GM12878 (cell line): ENCODE measurements around the gene PRKG1. TPM values are rescaled to one million over a fixed set of nuclear protein-coding genes. Genes with fewer than 3 reads are reported as not detected.

Experiments used
- ATAC-seq: fragments of 200-7000 bp; cut with Tn5 transposase; 3 replicates; pipeline ENCODE4 v1.9.1; 2020; ENCODE audit warnings: mild to moderate bottlenecking, moderate library complexity
- BruUV-seq: library from RNA; stranded (reverse); fragments of 400-500 nt; replicated peaks from 2 replicates; lab custom pipeline; 2021; lab: Mats Ljungman, UMichigan
- CTCF ChIA-PET: fragments of 300-600 bp; sonication (Branson Sonifier 250); formaldehyde crosslinking; extraction: SDS; loops from one replicate; lab custom pipeline; 2021; ENCODE audit warnings: inconsistent platforms; lab: Yijun Ruan, JAX
- POLR2A ChIA-PET: fragments of 350-600 bp; formaldehyde crosslinking; extraction: SDS; loops from one replicate; lab custom pipeline; 2021; ENCODE audit warnings: inconsistent platforms; lab: Charles Lee
- RAD21 ChIA-PET: fragments of 300-600 bp; sonication (Branson Sonifier 250); formaldehyde crosslinking; loops from one replicate; lab custom pipeline; 2023; ENCODE audit warnings: antibody characterized with exemption; ENCODE audit not compliant: unreplicated experiment; lab: Charles Lee
- SMC1A ChIA-PET: fragments of 300-600 bp; sonication (Branson Sonifier 250); formaldehyde crosslinking; loops from one replicate; lab custom pipeline; 2023; ENCODE audit not compliant: unreplicated experiment, uncharacterized antibody; lab: Charles Lee
- DNase-seq: peaks from one replicate; pipeline ENCODE4 v3.0.0-alpha.2; 2011; ENCODE audit warnings: low read depth, low spot score
- FAIRE-seq: peaks from 3 replicates; lab custom pipeline; 2011; peaks lifted over from hg19 to GRCh38; lab: Jason Lieb, UNC
- H2AFZ ChIP-seq: 2 replicates; pipeline ENCODE4 v1.6.0; 2011; ENCODE audit warnings: low read depth, low read length, control low read depth; ENCODE audit not compliant: control insufficient read depth
- H3K27ac ChIP-seq: 2 replicates; pipeline ENCODE4 v1.5.1; 2011; ENCODE audit warnings: control low read depth; ENCODE audit not compliant: control insufficient read depth, insufficient read depth
- H3K27me3 ChIP-seq, 2 experiments: replicated peaks in 1 of 2; 2 replicates each; pipeline versions ENCODE4 v1.6.0 to v1.6.1; 2011; ENCODE audit warnings: low read length in 1 of 2; ENCODE audit not compliant: control insufficient read depth in 2 of 2, insufficient read depth in 2 of 2
- H3K36me3 ChIP-seq, 2 experiments: 2 replicates each; pipeline ENCODE4 v1.5.1; 2011; ENCODE audit warnings: low read length in 1 of 2; ENCODE audit not compliant: control insufficient read depth in 2 of 2, insufficient read depth in 2 of 2
- H3K4me1 ChIP-seq: 2 replicates; pipeline ENCODE4 v1.6.1; 2011; ENCODE audit warnings: mild to moderate bottlenecking, low read length, moderate library complexity, mixed read lengths; ENCODE audit not compliant: control insufficient read depth, insufficient read depth
- H3K4me2 ChIP-seq: 2 replicates; pipeline ENCODE4 v1.6.0; 2011; ENCODE audit warnings: control low read depth; ENCODE audit not compliant: control insufficient read depth, insufficient read depth
- H3K4me3 ChIP-seq: fragments of 200-600 bp; sonication (generic); 2 replicates; pipeline ENCODE4 v1.5.1; 2016
- H3K79me2 ChIP-seq: 2 replicates; pipeline ENCODE4 v1.6.0; 2011; ENCODE audit warnings: low read length; ENCODE audit not compliant: control insufficient read depth, insufficient read depth
- H3K9ac ChIP-seq: 2 replicates; pipeline ENCODE4 v1.8.0; 2011; ENCODE audit warnings: low read length, control low read depth, mixed read lengths; ENCODE audit not compliant: control insufficient read depth, insufficient read depth
- H3K9me3 ChIP-seq: replicated peaks from 3 replicates; pipeline ENCODE4 v1.5.1; 2011; ENCODE audit warnings: mild to moderate bottlenecking, low read length; ENCODE audit not compliant: control insufficient read depth, insufficient read depth
- H4K20me1 ChIP-seq: 2 replicates; pipeline ENCODE4 v1.6.0; 2011; ENCODE audit not compliant: control insufficient read depth, insufficient read depth
- ASH2L ChIP-seq: fragments of 300-600, 200-600 bp; sonication (generic); IDR thresholded peaks from 2 replicates; pipeline ENCODE4 v1.6.1; 2017; ENCODE audit warnings: low read depth, mild to moderate bottlenecking, borderline replicate concordance
- CBX3 ChIP-seq: fragments of 200-600 bp; sonication (generic); IDR thresholded peaks from 2 replicates; pipeline ENCODE4 v1.6.1; 2016; ENCODE audit warnings: low read depth, borderline replicate concordance
- CBX5 ChIP-seq: sonication (generic); IDR thresholded peaks from 2 replicates; pipeline ENCODE4 v1.6.1; 2016; ENCODE audit warnings: low read depth, moderate library complexity, mild to moderate bottlenecking, inconsistent platforms
- CHD1 ChIP-seq: IDR thresholded peaks from 2 replicates; pipeline ENCODE4 v1.6.1; 2012; ENCODE audit warnings: low read depth, low read length, improper control_type of control experiment
- EP300 ChIP-seq, 2 experiments: fragments of 150-350 bp in 1 of 2; IDR thresholded peaks; 2 replicates each; pipeline ENCODE4 v1.6.1; 2011 to 2012; ENCODE audit warnings: low read depth in 2 of 2, low read length in 2 of 2, borderline replicate concordance in 1 of 2, improper control_type of control experiment in 1 of 2, inconsistent platforms in 1 of 2; ENCODE audit not compliant: control insufficient read depth in 1 of 2
- MEF2B ChIP-seq: fragments of 450-650 bp; IDR thresholded peaks from 2 replicates; pipeline ENCODE4 v1.6.1; 2018; ENCODE audit warnings: mild to moderate bottlenecking, moderate library complexity; ENCODE audit not compliant: partially characterized antibody, poor library complexity, severe bottlenecking
- MYC ChIP-seq: IDR thresholded peaks from 2 replicates; pipeline ENCODE4 v1.6.1; 2011; ENCODE audit warnings: mild to moderate bottlenecking, low read length, moderate library complexity, inconsistent platforms; ENCODE audit not compliant: insufficient read depth, insufficient replicate concordance, insufficient read length, severe bottlenecking
- NFXL1 ChIP-seq: fragments of 450-650 bp; IDR thresholded peaks from 2 replicates; pipeline ENCODE4 v1.6.1; 2017; ENCODE audit warnings: antibody characterized with exemption, mild to moderate bottlenecking, borderline replicate concordance
- PML ChIP-seq: IDR thresholded peaks from 2 replicates; pipeline ENCODE4 v1.6.1; 2012; ENCODE audit warnings: low read length, inconsistent platforms
- RUNX3 ChIP-seq: IDR thresholded peaks from 2 replicates; pipeline ENCODE4 v1.6.1; 2012; ENCODE audit warnings: low read length, inconsistent platforms
- SMC3 ChIP-seq: IDR thresholded peaks from 2 replicates; pipeline ENCODE4 v1.6.1; 2011; ENCODE audit warnings: low read length, improper control_type of control experiment, borderline replicate concordance
- USF1 ChIP-seq: IDR thresholded peaks from 2 replicates; pipeline ENCODE4 v1.6.1; 2011; ENCODE audit warnings: borderline replicate concordance, low read depth, mild to moderate bottlenecking, moderate library complexity, mixed read lengths, low read length; ENCODE audit not compliant: insufficient read depth; ENCODE audit errors: extremely low read length
- YBX1 ChIP-seq: fragments of 450-650 bp; IDR thresholded peaks from 2 replicates; pipeline ENCODE4 v1.6.1; 2016; ENCODE audit warnings: antibody characterized with exemption
- ZBED1 ChIP-seq: IDR thresholded peaks from 2 replicates; pipeline ENCODE4 v1.6.1; 2016; ENCODE audit warnings: borderline replicate concordance
- ZNF274 ChIP-seq: IDR thresholded peaks from one replicate; pipeline ENCODE4 v1.8.0; 2011; ENCODE audit not compliant: insufficient read length, insufficient read depth
- ZSCAN29 ChIP-seq: fragments of 450-650 bp; IDR thresholded peaks from 2 replicates; pipeline ENCODE4 v1.6.1; 2017; ENCODE audit warnings: mild to moderate bottlenecking, moderate library complexity
- WGBS: methylation state at CpG from one replicate; pipeline ENCODE4 v1.1.6; 2016; ENCODE audit warnings: low lambda C conversion rate; ENCODE audit not compliant: insufficient replicate concordance, insufficient coverage; ENCODE audit errors: missing lambda C conversion rate; 5-methylcytosine and 5-hydroxymethylcytosine counted together
- in situ Hi-C: fragments of 300-500 bp; cut with MboI; formaldehyde crosslinking; loops from 9 replicates; pipeline ENCODE4 v1.14.3; 2018; ENCODE audit warnings: mixed read lengths
- intact Hi-C: fragments of 100-400 bp; cut with micrococcal nuclease; formaldehyde crosslinking; loops from one replicate; pipeline ENCODE4 v1.14.2; 2022; ENCODE audit not compliant: unreplicated experiment
- polyA plus RNA-seq, 11 experiments: library from polyadenylated mRNA; depleted of rRNA in 4 of 11; unstranded in 6 of 11; stranded (reverse) in 5 of 11; fragments of >200 nt; fragmentation: Nextera tagmentation in 4 of 11; fragmentation: Illumina TruSeq in 1 of 11; extraction: Ambion mirVana in 4 of 11; extraction: Trizol in 1 of 11; gene quantifications; 1 replicate in 1 of 11; 2 replicates in 10 of 11; pipeline versions ENCODE4 v1.2.1 to v1.2.3, GENCODE V29; 2011 to 2016; ENCODE audit warnings: inconsistent platforms in 2 of 11, missing spikeins in 2 of 11, low read depth in 1 of 11
- total RNA-seq, 4 experiments: library from RNA; depleted of rRNA in 3 of 4; stranded (reverse); fragments of >200 nt in 3 of 4; fragmentation: Illumina TruSeq in 1 of 4; extraction: Trizol in 1 of 4; gene quantifications; 2 replicates each; pipeline versions ENCODE4 v1.2.1 to v1.2.3, GENCODE V29; 2013 to 2021

Gene PRKG1
- total and polyA plus RNA-seq, 10 of the 15 experiments (the other 5 are each of a cell fraction or from before 2014, with no cell fraction given), result 0.04 to 0.05 TPM; not detected in 8

- no peak overlapping the region for H3K4me3 ChIP-seq
- intact Hi-C loops, result no loop called here
- 23% methylated on average over 5 of the region's 5 CpGs for WGBS
- H3K27me3 ChIP-seq, result no peaks in the 10 kb centered on the region
- H3K4me1 ChIP-seq, result no peaks in the 10 kb centered on the region
- H3K9ac ChIP-seq, result no peak overlapping the region
- H3K36me3 ChIP-seq, result no peaks in the 10 kb centered on the region
- H3K79me2 ChIP-seq, result no peaks in the 10 kb centered on the region
- SMC1A ChIA-PET, result no interaction called here
- BruUV-seq, result no TSS peak
- CTCF ChIA-PET, result no interaction called here
- RAD21 ChIA-PET, result no interaction called here
- H2AFZ ChIP-seq, result no peak overlapping the region
- no peaks in the 10 kb centered on the region for H3K9me3 ChIP-seq
- no peak overlapping the region for H3K27ac ChIP-seq
- ATAC-seq, result no peak
- H4K20me1 ChIP-seq, result no peaks in the 10 kb centered on the region
- FAIRE-seq, result no peak
- TF ChIP-seq EP300 (IDR thresholded peaks at IDR 0.05; ENCODE audit: borderline replicate concordance in 1 of 2, control insufficient read depth in 1 of 2, low read depth in 2 of 2, low read length in 2 of 2), result no peak
- no peak for TF ChIP-seq SMC3
- TF ChIP-seq RUNX3, result no peak
- no peak for TF ChIP-seq ZSCAN29
- TF ChIP-seq ZBED1, result no peak
- no peak for TF ChIP-seq USF1
- TF ChIP-seq CBX3, result no peak
- no peak for TF ChIP-seq CHD1
- TF ChIP-seq ZNF274, result no peak
- no peak for TF ChIP-seq YBX1
- TF ChIP-seq CBX5, result no peak
- no peak for TF ChIP-seq ASH2L
- TF ChIP-seq MEF2B, result no peak
- TF ChIP-seq PML, result no peak
- no peak for TF ChIP-seq MYC
- no peak for TF ChIP-seq NFXL1
- no peak overlapping the region for H3K4me2 ChIP-seq
- DNase-seq, result no peak
- POLR2A ChIA-PET, result no interaction called here
- in situ Hi-C loops, result no loop called here
Observed at GRCh38 chr10:52110576-52110975, 1036.3 kb downstream of the PRKG1 start.
